H9 (cell line): ENCODE data around the gene GSG1L. TPM values are rescaled to one million over a fixed set of nuclear protein-coding genes. Genes with fewer than 3 reads are reported as not detected.

Experiments used
- DNase-seq: peaks from one replicate; pipeline ENCODE4 v3.0.0-alpha.2; 2017
- H2AFZ ChIP-seq: one replicate; pipeline ENCODE4 v1.6.1; 2013; ENCODE audit warnings: mild to moderate bottlenecking, low read length, control low read depth, moderate library complexity
- H2AK5ac ChIP-seq: 2 replicates; pipeline ENCODE4 v1.6.1; 2013; ENCODE audit warnings: low read length, control low read depth, mixed read lengths; ENCODE audit not compliant: insufficient read length
- H2BK120ac ChIP-seq: one replicate; pipeline ENCODE4 v1.6.1; 2013; ENCODE audit warnings: low read depth, mild to moderate bottlenecking, low read length, control low read depth, inconsistent platforms; ENCODE audit not compliant: poor library complexity, severe bottlenecking
- H2BK12ac ChIP-seq: 2 replicates; pipeline ENCODE4 v1.6.1; 2013; ENCODE audit warnings: low read length, control low read depth, mixed read lengths, low read depth; ENCODE audit not compliant: insufficient read length
- H2BK15ac ChIP-seq: 2 replicates; pipeline ENCODE4 v1.6.1; 2013; ENCODE audit warnings: low read depth, low read length, control low read depth
- H2BK20ac ChIP-seq: one replicate; pipeline ENCODE4 v1.6.1; 2013; ENCODE audit warnings: low read depth, mild to moderate bottlenecking, low read length, control low read depth, inconsistent platforms; ENCODE audit not compliant: poor library complexity, severe bottlenecking
- H2BK5ac ChIP-seq: 2 replicates; pipeline ENCODE4 v1.6.1; 2013; ENCODE audit warnings: low read length, control low read depth, mixed read lengths; ENCODE audit not compliant: insufficient read length
- H3K14ac ChIP-seq: 2 replicates; pipeline ENCODE4 v1.6.1; 2013; ENCODE audit warnings: low read length, control low read depth; ENCODE audit not compliant: insufficient read depth
- H3K18ac ChIP-seq: 2 replicates; pipeline ENCODE4 v1.6.1; 2013; ENCODE audit warnings: low read depth, mild to moderate bottlenecking, mixed read lengths, low read length, control low read depth; ENCODE audit not compliant: insufficient read length
- H3K23ac ChIP-seq: 2 replicates; pipeline ENCODE4 v1.6.1; 2013; ENCODE audit warnings: low read length, control low read depth, mixed read lengths, low read depth; ENCODE audit not compliant: insufficient read length
- H3K23me2 ChIP-seq: 2 replicates; pipeline ENCODE4 v1.6.1; 2013; ENCODE audit warnings: low read depth, mild to moderate bottlenecking, mixed read lengths, low read length, control low read depth; ENCODE audit not compliant: insufficient read length, poor library complexity, severe bottlenecking
- H3K27ac ChIP-seq: 2 replicates; pipeline ENCODE4 v1.5.1; 2013; ENCODE audit warnings: low read length, control low read depth, mixed read lengths, low read depth; ENCODE audit not compliant: insufficient read length
- H3K27me3 ChIP-seq: 2 replicates; pipeline ENCODE4 v1.6.1; 2013; ENCODE audit warnings: low read length, control low read depth, inconsistent platforms; ENCODE audit not compliant: insufficient read depth
- H3K4ac ChIP-seq: 2 replicates; pipeline ENCODE4 v1.6.1; 2013; ENCODE audit warnings: low read depth, mild to moderate bottlenecking, control low read depth, inconsistent platforms, low read length, moderate library complexity
- H3K4me1 ChIP-seq: 2 replicates; pipeline ENCODE4 v1.6.1; 2013; ENCODE audit warnings: low read length, control low read depth, inconsistent platforms; ENCODE audit not compliant: insufficient read depth
- H3K4me2 ChIP-seq: 2 replicates; pipeline ENCODE4 v1.6.1; 2013; ENCODE audit warnings: low read length, control low read depth, mixed read lengths; ENCODE audit not compliant: insufficient read length, insufficient read depth
- H3K56ac ChIP-seq: 2 replicates; pipeline ENCODE4 v1.6.1; 2013; ENCODE audit warnings: low read depth, mild to moderate bottlenecking, mixed read lengths, low read length, control low read depth; ENCODE audit not compliant: insufficient read length
- H3K79me1 ChIP-seq: 2 replicates; pipeline ENCODE4 v1.6.1; 2013; ENCODE audit warnings: low read depth, mild to moderate bottlenecking, moderate library complexity, low read length, control low read depth, inconsistent platforms; ENCODE audit not compliant: insufficient read depth, poor library complexity, severe bottlenecking
- H3K79me2 ChIP-seq: 2 replicates; pipeline ENCODE4 v1.6.1; 2013; ENCODE audit warnings: low read length, control low read depth, inconsistent platforms; ENCODE audit not compliant: insufficient read depth
- H3K9ac ChIP-seq: 2 replicates; pipeline ENCODE4 v1.6.1; 2013; ENCODE audit warnings: low read length, control low read depth, mixed read lengths; ENCODE audit not compliant: insufficient read length; ENCODE audit errors: extremely low read depth
- H3K9me3 ChIP-seq: one replicate; pipeline ENCODE4 v1.6.1; 2013; ENCODE audit warnings: low read depth, low read length, inconsistent platforms; ENCODE audit not compliant: control insufficient read depth
- H3T11ph ChIP-seq: one replicate; pipeline ENCODE4 v1.6.1; 2013; ENCODE audit warnings: mild to moderate bottlenecking, low read length, control low read depth, inconsistent platforms
- H4K20me1 ChIP-seq: one replicate; pipeline ENCODE4 v1.6.1; 2013; ENCODE audit not compliant: control insufficient read depth, insufficient read length, insufficient read depth
- H4K5ac ChIP-seq: 2 replicates; pipeline ENCODE4 v1.6.1; 2013; ENCODE audit warnings: low read depth, mild to moderate bottlenecking, mixed read lengths, low read length, control low read depth; ENCODE audit not compliant: insufficient read length
- H4K8ac ChIP-seq: replicated peaks from 2 replicates; pipeline ENCODE4 v1.6.1; 2013; ENCODE audit warnings: low read length, control low read depth, mixed read lengths, low read depth; ENCODE audit not compliant: insufficient read length
- H4K91ac ChIP-seq: 2 replicates; pipeline ENCODE4 v1.6.1; 2013; ENCODE audit warnings: low read depth, mild to moderate bottlenecking, moderate library complexity, mixed read lengths, low read length, control low read depth; ENCODE audit not compliant: insufficient read length
- H3K27ac Mint-ChIP-seq, 3 experiments: 2 replicates in 2 of 3; 3 replicates in 1 of 3; pipeline ENCODE4 v1.8.0; 2020 to 2021; ENCODE audit warnings: mixed read lengths in 3 of 3, mild to moderate bottlenecking in 1 of 3, moderate library complexity in 1 of 3
- H3K27me3 Mint-ChIP-seq: 2 replicates; pipeline ENCODE4 v1.8.0; 2021; ENCODE audit warnings: low read depth, mild to moderate bottlenecking, moderate library complexity, mixed read lengths
- H3K36me3 Mint-ChIP-seq, 3 experiments: 2 replicates in 2 of 3; 3 replicates in 1 of 3; pipeline ENCODE4 v1.8.0; 2020 to 2021; ENCODE audit warnings: low read depth in 3 of 3, mixed read lengths in 3 of 3; ENCODE audit not compliant: insufficient read depth in 1 of 3
- H3K4me1 Mint-ChIP-seq, 2 experiments: 2 replicates each; pipeline ENCODE4 v1.8.0; 2020; ENCODE audit warnings: mixed read lengths in 2 of 2
- H3K4me3 Mint-ChIP-seq, 2 experiments: 2 replicates in 1 of 2; 3 replicates in 1 of 2; pipeline ENCODE4 v1.8.0; 2020 to 2021; ENCODE audit warnings: mild to moderate bottlenecking in 2 of 2, mixed read lengths in 2 of 2, moderate library complexity in 1 of 2
- H3K9me3 Mint-ChIP-seq, 2 experiments: 2 replicates in 1 of 2; 3 replicates in 1 of 2; pipeline ENCODE4 v1.8.0; 2020; ENCODE audit warnings: mild to moderate bottlenecking in 2 of 2, mixed read lengths in 2 of 2, moderate library complexity in 1 of 2
- CTCF ChIP-seq: fragments of 200-600 bp; sonication (generic); conservative IDR thresholded peaks from 3 replicates; pipeline ENCODE4 v1.8.0; 2021; ENCODE audit warnings: antibody characterized with exemption, mild to moderate bottlenecking
- WGBS: extraction: QIAGEN DNeasy Blood & Tissue Kit; methylation state at CpG from one replicate; pipeline ENCODE4 v1.1.7; 2013; ENCODE audit warnings: missing lambda C conversion rate, low lambda C conversion rate, mixed read lengths; ENCODE audit not compliant: insufficient read length; ENCODE audit errors: extremely low coverage; 5-methylcytosine and 5-hydroxymethylcytosine counted together
- total RNA-seq: library from RNA; stranded (reverse); gene quantifications from 2 replicates; pipeline ENCODE4 v1.2.1, GENCODE V29; 2021

The GSG1L gene
- total RNA-seq, 1 experiment from 2014 or later, result 0.35 TPM

GRCh38 chr16:27991876-27992275 is 71.6 kb downstream of the GSG1L start:
- no CpG with 5 or more reads among the region's 9 CpGs for WGBS

More at GRCh38 chr16:27991876-27992275, 71.6 kb downstream of the GSG1L start:
- Histone ChIP-seq H3K23ac (no peak overlapping the region), H2BK12ac (no peak overlapping the region), H2AK5ac (no peak overlapping the region), H3K23me2 (no peaks in the 10 kb centered on the region), H2BK15ac (no peak overlapping the region), H3K27ac (no peak overlapping the region), H2BK20ac (no peak overlapping the region), H2AFZ (no peak overlapping the region), H3K18ac (no peak overlapping the region), H4K8ac (no peak overlapping the region), H3K27me3 (no peaks in the 10 kb centered on the region), H3K4ac (no peak overlapping the region), H3K56ac (no peak overlapping the region), H2BK5ac (no peak overlapping the region), H3K79me1 (no peaks in the 10 kb centered on the region), H2BK120ac (no peak overlapping the region), H3K14ac (no peak overlapping the region), H3K9me3 (peaks cover 7% of the 10 kb centered on the region), H4K91ac (no peak overlapping the region), H3K79me2 (no peaks in the 10 kb centered on the region), H4K20me1 (no peaks in the 10 kb centered on the region), H3T11ph (no peak overlapping the region), H3K9ac (no peak overlapping the region), H3K4me2 (no peak overlapping the region), H3K4me1 (no peaks in the 10 kb centered on the region), H4K5ac (no peak overlapping the region)
- Mint-ChIP-seq H3K4me1 (no peaks in the 10 kb centered on the region), H3K4me3 (no peak overlapping the region), H3K9me3 (peaks cover 2 to 18% of the 10 kb centered on the region in 2 experiments; a peak in 4 of 5 replicates), H3K27ac (no peak overlapping the region), H3K27me3 (peaks cover 2% of the 10 kb centered on the region), H3K36me3 (peaks cover 0 to 9% (median 6%) of the 10 kb centered on the region in 3 experiments; a peak in 4 of 7 replicates)
- DNase-seq, result no peak
- TF ChIP-seq CTCF, result no peak
